Gastroesophageal sphincter (tissue), 4 donors: ENCODE data around the gene FBLL1. TPM values are rescaled to one million over a fixed set of nuclear protein-coding genes. Genes with fewer than 3 reads are reported as not detected.

ENCODE experiments used
- ATAC-seq: fragments of 150-250 bp; one replicate; pipeline ENCODE4 v1.9.1; 2016; ENCODE audit warnings: mild to moderate bottlenecking, moderate library complexity
- H3K27ac ChIP-seq, 4 donors: fragments of 200-600 bp; sonication (generic) in 3 of 4; 1 replicate in 3 of 4; 2 replicates in 1 of 4; pipeline ENCODE4 v1.5.1; 2016 to 2019
- H3K27me3 ChIP-seq: fragments of 200-600 bp; sonication (generic); one replicate; pipeline ENCODE4 v1.5.1; 2019
- H3K36me3 ChIP-seq, 2 donors: fragments of 200-600 bp; sonication (generic); one replicate each; pipeline ENCODE4 v1.5.1; 2019; ENCODE audit warnings: control low read depth in 1 of 2
- H3K4me1 ChIP-seq, 3 donors: fragments of 200-600 bp; sonication (generic); 1 replicate in 2 of 3; 2 replicates in 1 of 3; pipeline ENCODE4 v1.5.1; 2016 to 2019; ENCODE audit warnings: control low read depth in 2 of 3
- H3K4me3 ChIP-seq, 2 donors: fragments of 200-600 bp; sonication (generic); one replicate each; pipeline ENCODE4 v1.5.1; 2019; ENCODE audit warnings: mild to moderate bottlenecking in 1 of 2, moderate library complexity in 1 of 2
- H3K9me3 ChIP-seq, 3 donors: fragments of 200-600 bp; sonication (generic); one replicate each; pipeline ENCODE4 v1.5.1; 2017 to 2019; ENCODE audit warnings: control low read depth in 2 of 3
- EP300 ChIP-seq: sonication (generic); formaldehyde crosslinking; IDR thresholded peaks from one replicate; pipeline ENCODE4 v1.6.1; 2017; ENCODE audit warnings: antibody characterized with exemption, mild to moderate bottlenecking
- POLR2A ChIP-seq, 2 donors: fragments of 450-650 bp; IDR thresholded peaks; one replicate each; pipeline ENCODE4 v1.6.1; 2017; ENCODE audit warnings: antibody characterized with exemption in 2 of 2, mild to moderate bottlenecking in 2 of 2, moderate library complexity in 1 of 2
- POLR2AphosphoS5 ChIP-seq: sonication (generic); formaldehyde crosslinking; IDR thresholded peaks from one replicate; pipeline ENCODE4 v1.6.1; 2017; ENCODE audit warnings: antibody characterized with exemption
- WGBS, 2 donors: methylation state at CpG; one replicate each; pipeline ENCODE4 v1.1.5; 2018; ENCODE audit warnings: low coverage in 1 of 2; 5-methylcytosine and 5-hydroxymethylcytosine counted together
- total RNA-seq, 4 donors: library from RNA; depleted of rRNA; stranded (reverse); fragments of >200 nt; gene quantifications; one replicate each; pipeline ENCODE4 v1.1.0, GENCODE V29; 2016
- TF ChIP-seq, protein P1 (sequence below), 4 experiments: fragments of 200-600 bp in 2 of 4; fragments of 450-650 bp in 2 of 4; sonication (generic) in 1 of 4; IDR thresholded peaks; one replicate each; pipeline ENCODE4 v1.5.1; 2017 to 2019; ENCODE audit warnings: antibody characterized with exemption in 4 of 4, mild to moderate bottlenecking in 2 of 4, moderate library complexity in 2 of 4

The FBLL1 gene
- total RNA-seq, 4 donors from 2014 or later: 0.52 to 0.54 TPM; not detected in 2

- 93 to 100% methylated on average over 2 to 3 of the region's 3 CpGs for WGBS, 2 donors
- H3K27ac ChIP-seq: no peak overlapping the region
These were observed 40.0 kb upstream of the FBLL1 start for GRCh38 chr5:168489059-168489458.

GRCh38 chr5:168494057-168494555, 35.0 kb upstream of the FBLL1 start:
- 90 to 93% methylated on average over 3 to 5 of the region's 5 CpGs for WGBS, 2 donors
- no peak overlapping the region for H3K4me3 ChIP-seq
- H3K27me3 ChIP-seq: no peaks in the 10 kb centered on the region
- H3K36me3 ChIP-seq: peaks cover 11 to 98% of the 10 kb centered on the region in 2 donors
- no peaks in the 10 kb centered on the region for H3K4me1 ChIP-seq
- no peak for ATAC-seq
- TF ChIP-seq EP300: no peak
- TF ChIP-seq POLR2A (IDR thresholded peaks at IDR 0.05): no peak
- TF ChIP-seq, protein P1, sequence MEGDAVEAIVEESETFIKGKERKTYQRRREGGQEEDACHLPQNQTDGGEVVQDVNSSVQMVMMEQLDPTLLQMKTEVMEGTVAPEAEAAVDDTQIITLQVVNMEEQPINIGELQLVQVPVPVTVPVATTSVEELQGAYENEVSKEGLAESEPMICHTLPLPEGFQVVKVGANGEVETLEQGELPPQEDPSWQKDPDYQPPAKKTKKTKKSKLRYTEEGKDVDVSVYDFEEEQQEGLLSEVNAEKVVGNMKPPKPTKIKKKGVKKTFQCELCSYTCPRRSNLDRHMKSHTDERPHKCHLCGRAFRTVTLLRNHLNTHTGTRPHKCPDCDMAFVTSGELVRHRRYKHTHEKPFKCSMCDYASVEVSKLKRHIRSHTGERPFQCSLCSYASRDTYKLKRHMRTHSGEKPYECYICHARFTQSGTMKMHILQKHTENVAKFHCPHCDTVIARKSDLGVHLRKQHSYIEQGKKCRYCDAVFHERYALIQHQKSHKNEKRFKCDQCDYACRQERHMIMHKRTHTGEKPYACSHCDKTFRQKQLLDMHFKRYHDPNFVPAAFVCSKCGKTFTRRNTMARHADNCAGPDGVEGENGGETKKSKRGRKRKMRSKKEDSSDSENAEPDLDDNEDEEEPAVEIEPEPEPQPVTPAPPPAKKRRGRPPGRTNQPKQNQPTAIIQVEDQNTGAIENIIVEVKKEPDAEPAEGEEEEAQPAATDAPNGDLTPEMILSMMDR (IDR thresholded peaks at IDR 0.05): no peak
- TF ChIP-seq POLR2AphosphoS5: no peak
- no peaks in the 10 kb centered on the region for H3K9me3 ChIP-seq
- no peak overlapping the region for H3K27ac ChIP-seq

More at GRCh38 chr5:168489059-168489458, 40.0 kb upstream of the FBLL1 start:
- H3K27me3 ChIP-seq: no peaks in the 10 kb centered on the region
- peaks cover 3 to 59% of the 10 kb centered on the region in 2 donors for H3K36me3 ChIP-seq
- no peaks in the 10 kb centered on the region for H3K9me3 ChIP-seq
- H3K4me3 ChIP-seq: no peak overlapping the region
- TF ChIP-seq, protein P1 (IDR thresholded peaks at IDR 0.05): no peak
- TF ChIP-seq POLR2A (IDR thresholded peaks at IDR 0.05): no peak
- TF ChIP-seq POLR2AphosphoS5: no peak
- no peak for TF ChIP-seq EP300
- ATAC-seq: no peak
- peaks cover 0 to 19% (median 2%) of the 10 kb centered on the region in 3 donors for H3K4me1 ChIP-seq

GRCh38 chr5:168502563-168503237, 26.4 kb upstream of the FBLL1 start:
- H3K4me3 ChIP-seq: no peak overlapping the region
- no peak for TF ChIP-seq POLR2A (IDR thresholded peaks at IDR 0.05)
- TF ChIP-seq, protein P1 (IDR thresholded peaks at IDR 0.05): no peak
- TF ChIP-seq EP300: no peak
- TF ChIP-seq POLR2AphosphoS5: no peak
- no peak for ATAC-seq
- H3K36me3 ChIP-seq: peaks cover 0 to 100% of the 10 kb centered on the region in 2 donors
- WGBS, 2 donors: 78 to 80% methylated on average over 2 to 7 of the region's 7 CpGs
- no peaks in the 10 kb centered on the region for H3K27me3 ChIP-seq
- no peaks in the 10 kb centered on the region for H3K9me3 ChIP-seq
- H3K27ac ChIP-seq: no peak overlapping the region
- H3K4me1 ChIP-seq: no peaks in the 10 kb centered on the region

DNA sequence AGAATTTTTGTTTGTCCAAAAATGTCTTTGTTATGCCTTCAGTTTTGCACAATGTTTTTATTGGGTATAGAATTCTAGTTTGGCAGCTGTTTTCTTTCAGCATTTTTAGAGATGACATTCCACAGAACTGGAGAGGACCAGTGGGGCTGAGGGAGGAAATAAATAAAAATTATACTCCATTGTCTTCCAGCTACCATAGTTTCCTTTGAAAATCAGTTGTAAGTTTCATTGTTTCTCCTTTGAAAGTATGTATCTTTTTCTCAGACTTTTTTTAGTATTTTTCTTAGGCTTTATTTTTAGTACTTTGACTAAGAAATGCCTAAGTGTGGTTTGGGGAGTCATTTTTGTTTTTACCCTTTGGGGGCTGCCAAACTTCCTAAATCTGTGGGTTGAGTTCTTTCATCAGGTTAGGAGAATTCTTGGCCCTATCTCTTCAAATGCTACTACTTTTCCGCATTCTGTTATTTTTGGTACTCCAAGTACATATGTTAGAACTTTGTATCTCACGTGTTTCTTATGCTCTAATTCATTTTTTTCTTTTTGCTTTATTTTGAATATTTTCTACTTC, 15.2 kb upstream of the FBLL1 start:
- TF ChIP-seq POLR2A (IDR thresholded peaks at IDR 0.05): no peak
- TF ChIP-seq, protein P1 (IDR thresholded peaks at IDR 0.05): no peak
- TF ChIP-seq EP300: no peak
- TF ChIP-seq POLR2AphosphoS5: no peak
- 97 to 100% methylated on average over 2 of the region's 2 CpGs for WGBS, 2 donors
- H3K9me3 ChIP-seq: peaks cover 0 to 13% (median 0%) of the 10 kb centered on the region in 3 donors

More for the DNA sequence above, 15.2 kb upstream of the FBLL1 start:
- H3K36me3 ChIP-seq: peaks cover 21 to 100% of the 10 kb centered on the region in 2 donors
- no peaks in the 10 kb centered on the region for H3K27me3 ChIP-seq
- H3K27ac ChIP-seq: no peak overlapping the region
- no peak for ATAC-seq
- H3K4me1 ChIP-seq: no peaks in the 10 kb centered on the region
- no peak overlapping the region for H3K4me3 ChIP-seq
